ENCODE results near the gene NFYB.
"Not testable (repeated sequence)": the region's sequence is repeated elsewhere in the genome, so short reads cannot be mapped to it uniquely, and the experiment has no call there.

The NFYB gene

DNA sequence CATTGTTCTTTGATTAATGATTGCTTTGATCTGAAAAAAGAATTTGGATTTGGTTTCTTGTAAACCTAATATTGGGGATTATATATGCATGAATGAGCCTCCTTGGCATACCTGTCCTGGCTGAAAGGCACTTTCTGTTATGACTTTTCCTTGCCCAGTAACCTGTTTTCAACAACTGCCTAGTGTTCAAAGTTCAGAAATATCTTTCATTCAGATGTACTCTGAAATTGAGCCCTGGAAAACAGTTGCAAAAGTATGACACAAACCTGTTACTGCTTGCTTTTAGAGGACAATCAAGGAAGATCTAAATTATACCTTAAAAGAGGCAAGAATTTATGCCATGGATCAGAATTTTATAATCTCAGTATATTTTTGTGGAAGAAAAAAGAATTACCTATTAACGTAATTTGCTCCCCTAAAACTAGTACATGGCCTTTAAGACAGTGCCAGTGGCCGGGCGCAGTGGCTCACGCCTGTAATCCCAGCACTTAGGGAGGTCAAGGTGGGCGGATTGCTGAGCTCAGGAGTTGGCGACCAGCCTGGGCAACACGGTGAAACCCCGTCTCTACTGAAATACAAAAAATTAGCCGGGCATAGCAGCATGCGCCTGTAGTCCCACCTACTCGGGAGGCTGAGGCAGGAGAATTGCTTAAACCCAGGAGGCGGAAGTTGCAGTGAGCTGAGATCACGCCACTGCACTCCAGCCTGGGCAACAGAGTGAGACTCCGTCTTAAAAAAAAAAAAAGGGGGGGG lies 23.0 kb downstream of the NFYB start:
- not testable (repeated sequence) for DNase-seq

DNA sequence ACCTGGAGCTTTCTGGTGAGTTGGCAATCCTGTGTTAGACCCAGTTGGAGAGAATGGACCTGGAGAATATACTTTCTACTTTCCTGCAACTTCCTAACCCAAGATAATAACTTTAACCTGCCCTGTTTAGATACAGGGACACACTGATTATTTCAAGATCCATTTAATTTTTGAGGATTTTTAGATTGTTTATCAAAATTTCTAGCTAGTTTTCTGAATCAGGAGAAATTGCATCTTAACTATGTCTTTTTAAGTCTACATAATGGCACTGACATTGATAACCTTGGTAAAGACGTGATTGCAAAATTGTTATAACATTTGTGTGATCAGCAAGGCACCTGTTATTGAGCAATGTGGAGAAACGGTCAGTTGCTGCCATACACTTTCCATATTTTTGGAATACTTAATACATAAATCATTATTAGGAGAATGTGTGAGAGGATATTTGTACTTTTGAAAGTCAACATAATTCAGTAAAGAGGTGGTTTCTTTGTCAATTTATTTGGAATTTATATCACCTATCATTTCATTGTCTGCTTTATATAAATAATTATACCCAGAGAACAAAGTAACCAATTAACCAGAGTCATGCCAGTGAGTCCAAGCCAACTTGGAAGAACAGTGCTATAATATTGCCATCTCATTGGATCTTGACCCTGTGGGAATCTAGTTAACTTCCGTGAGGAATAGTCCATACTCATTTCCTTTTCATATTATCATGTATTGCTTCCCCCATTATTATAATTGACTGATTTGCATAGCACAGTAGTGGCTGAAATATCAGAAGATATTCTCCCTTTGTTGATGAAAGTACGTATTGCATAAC lies 28.4 kb downstream of the NFYB start:
- DNase-seq = no peak

DNA sequence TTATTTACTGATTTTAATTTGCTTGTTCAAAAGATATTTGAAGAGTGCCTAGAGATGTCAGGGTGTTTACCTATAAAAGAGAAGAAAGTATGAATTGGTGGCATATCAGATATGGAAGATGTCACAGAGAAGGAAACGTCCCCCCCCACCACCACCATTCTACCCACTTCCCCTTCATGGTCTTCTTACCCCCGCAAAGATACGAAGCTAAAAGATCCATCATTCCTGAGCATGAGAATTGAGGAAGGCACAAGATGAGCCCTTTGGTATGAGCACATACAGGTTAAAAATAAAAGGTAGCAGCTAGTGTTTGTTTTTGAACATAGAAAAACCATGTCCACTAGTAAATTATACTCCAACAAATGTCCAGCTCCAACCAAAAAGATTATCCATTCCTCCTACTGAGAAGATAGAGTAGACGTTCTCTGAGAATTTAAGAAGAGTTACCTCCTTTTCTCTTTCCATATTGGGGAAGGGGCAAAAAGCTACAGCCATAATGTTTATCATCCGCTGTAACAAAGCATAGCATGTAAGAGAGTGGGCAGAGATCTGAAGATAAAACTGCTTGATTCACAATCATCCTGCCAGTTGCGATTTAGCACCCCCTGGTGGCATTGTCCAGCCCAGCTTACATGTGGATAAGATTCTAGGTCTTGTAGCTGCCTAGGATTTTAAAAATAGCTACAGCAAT lies 29.1 kb downstream of the NFYB start:
- DNase-seq = peak; percentile 77

DNA sequence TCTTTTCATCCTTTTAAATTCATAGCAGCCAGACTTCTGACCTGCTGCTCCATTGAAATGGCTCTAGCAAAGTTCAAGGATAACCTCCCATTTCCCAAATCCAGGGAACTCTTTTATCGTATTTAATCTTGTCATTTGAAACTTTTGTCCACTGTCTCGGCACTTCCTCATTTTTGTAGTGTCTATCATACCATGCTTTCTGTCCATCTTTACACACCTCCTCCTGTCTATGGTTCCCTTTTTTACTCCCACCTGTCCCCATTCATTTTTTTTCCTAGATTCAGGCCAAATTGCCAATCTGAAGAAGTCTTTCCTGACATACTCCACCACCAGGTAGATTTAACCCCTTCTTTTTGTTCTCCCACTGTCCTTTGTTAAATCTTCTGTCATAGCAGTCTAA lies 31.0 kb downstream of the NFYB start:
- DNase-seq = no peak

DNA sequence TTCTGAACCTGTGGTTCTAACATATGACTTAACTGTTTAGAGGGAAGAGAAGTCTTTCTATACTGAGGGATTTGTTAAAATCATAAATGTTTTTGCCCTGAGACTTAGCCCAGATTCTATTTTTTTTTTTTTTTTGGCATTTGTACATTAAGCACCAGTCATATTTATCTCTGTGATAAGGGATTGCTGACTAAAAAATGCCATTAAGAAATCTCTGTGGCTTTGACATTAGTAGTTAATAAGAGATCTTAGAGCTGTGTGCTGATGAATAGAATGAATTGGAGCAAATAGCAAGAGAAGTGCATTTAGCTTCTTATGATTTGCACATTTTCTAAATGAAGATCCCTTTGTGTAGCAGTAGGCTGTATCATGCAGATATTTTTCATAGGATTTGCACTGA lies 32.5 kb downstream of the NFYB start:
- no peak for DNase-seq

DNA sequence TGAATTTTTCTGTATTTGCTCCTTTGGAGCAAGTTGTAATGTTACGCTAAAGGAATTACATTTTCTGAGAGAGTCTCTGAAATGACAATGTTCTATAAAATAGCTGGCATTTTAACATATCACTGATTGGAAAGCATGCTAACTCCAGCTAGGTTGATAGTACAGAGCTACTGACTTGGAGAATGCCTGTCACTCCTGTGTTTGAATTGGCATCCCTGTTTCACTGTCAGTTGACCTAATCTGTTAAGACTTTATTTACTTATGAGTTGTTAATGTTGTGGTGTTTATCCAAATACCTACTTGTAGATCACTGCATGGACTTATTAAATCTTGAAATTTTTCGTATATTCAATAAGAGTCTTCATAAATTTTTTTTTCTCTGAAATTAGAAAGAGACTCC lies 40.1 kb downstream of the NFYB start:
- no peak for DNase-seq

DNA sequence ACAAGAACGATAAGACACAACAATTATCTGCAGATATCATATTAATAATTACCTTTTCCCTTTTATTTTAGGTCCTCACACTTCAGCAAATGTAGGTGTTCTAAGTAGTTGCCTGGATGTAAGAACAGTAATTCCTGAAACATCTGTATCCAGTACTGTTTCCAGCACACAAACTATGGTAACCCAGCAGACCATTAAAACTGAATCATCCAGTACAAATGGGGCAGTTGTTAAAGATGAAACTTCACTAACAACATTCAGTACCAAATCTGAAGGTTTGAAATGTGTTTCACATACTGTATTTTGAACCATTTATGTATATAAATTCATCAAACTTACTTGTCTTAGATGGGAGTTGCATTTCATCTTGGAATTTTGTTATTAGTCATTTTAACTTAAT lies 42.7 kb downstream of the NFYB start:
- DNase-seq = no peak

DNA sequence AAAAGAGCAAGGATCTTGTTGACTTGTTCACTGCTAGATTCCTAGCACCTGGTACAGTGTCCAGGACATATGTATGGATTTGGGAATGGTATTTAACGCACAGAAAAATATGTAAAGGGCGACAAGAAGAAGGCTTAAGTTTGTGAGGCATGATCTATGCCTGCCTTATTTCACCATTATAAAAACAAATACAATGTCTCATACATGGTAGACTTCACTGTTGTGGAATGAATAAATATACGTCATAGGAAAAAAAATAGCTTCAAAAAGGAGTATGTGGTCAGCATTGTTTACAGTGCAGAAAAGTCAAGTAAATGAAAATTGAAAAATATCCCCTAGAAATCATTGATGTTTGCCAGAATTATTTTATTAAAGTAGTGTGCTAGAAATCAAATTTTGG lies 43.7 kb downstream of the NFYB start:
- DNase-seq = no peak

DNA sequence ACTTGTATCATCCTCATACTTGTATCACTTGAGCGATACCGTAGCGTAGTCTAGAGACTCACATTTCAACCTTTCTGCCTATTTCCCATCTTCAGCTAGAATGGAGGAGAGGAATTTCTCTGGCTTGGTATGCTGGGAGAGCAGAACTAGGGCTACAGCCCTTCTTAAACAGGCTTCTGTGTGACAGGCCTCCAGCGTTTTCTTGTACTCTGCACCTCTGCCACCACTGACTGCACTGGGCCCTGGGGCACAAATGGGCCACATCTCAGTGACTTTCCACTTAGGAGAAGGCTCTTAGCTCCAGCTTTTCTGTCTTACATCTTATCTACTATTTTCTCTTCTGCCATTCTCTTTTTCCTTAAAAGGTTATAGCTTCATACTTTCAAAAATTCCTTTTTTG lies 46.9 kb downstream of the NFYB start:
- no peak for DNase-seq

DNA sequence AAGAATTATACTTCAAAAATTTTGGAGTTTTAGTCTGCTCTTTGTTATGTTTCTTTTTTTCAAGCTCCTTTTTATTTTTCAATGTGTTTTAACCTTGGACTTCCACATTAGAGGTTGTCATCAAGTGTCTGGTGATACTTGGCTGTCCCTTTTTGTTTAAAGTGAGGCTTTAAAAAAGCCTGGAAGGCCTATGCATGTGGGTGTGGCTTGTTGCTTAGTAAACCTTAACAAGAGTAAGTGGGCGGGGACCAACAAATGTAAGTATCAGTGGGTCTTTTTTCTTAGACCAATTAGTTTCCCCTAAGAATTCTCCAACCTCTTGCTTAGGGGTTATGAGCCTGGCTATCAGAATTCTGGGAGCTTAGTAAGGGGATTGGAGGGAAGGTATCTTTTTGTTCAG lies 47.3 kb downstream of the NFYB start:
- DNase-seq = no peak

DNA sequence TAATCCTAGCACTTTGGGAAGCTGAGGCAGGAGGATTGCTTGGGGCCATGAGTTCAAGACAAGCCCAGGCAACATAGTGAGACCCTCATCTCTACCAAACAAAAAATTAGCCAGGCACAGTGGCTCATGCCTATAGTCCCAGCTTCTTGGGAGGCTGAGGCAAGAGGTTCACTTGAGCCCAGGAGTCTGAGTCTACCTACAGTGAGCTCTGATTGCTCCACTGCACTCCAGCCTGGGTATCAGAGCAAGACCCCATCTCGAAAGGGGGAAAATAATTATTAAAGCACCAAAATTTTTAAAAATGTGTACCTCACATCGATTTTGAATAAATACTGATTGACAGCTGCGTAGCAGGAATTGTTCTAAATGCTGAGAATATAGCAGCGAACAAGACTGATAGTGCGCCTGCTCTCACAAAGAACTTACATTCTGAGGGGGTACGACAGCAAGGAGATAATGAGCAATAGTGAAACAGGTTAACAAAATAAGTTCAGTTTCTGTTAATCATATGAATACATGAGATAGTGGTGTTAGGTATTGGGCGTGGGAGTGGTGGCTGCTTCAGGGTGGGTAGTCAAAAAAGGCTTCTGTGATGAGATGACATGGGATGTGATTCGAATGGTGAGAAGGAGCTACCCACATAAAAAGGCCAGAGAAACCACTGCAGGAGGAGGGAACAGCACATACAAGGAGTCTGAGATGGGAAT lies 54.1 kb downstream of the NFYB start:
- DNase-seq = no peak

DNA sequence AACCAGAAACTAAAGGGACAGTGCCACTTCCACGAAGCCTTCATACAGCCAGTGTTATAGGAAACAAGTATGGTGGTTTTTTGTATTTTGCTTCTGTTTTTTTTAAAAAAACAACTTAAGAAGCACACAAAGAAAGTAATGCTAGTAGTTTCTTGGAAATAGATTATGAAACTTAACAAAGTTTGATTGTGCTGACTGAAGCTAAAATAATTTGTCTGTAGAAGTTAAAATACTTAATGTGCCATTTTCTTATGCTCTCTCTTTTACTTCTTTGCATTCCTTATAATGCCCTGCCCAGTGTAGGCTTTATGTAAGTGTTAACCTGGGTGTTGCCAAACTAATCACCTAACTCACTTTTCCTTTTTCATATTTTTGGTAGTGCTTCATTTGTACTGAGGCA lies 57.2 kb downstream of the NFYB start:
- no peak for DNase-seq

DNA sequence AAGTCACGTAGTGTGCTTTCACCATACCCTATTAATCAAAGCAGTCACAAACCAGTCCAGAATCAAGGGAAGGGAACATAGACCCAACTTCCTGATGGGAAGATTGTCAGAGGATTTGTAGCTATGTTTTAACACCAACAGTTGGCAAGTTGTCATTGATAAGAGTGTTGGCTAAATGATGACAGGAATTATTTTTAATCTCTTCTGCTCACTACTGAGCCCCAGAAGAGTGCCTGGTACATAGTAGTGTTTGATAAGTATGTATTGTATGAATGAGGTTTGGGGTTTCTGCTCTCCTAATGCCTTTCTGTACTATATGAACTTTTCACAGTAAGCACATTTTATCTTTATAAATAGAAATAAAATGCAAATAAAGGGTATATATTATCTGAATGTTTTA lies 59.0 kb downstream of the NFYB start:
- no peak for DNase-seq

DNA sequence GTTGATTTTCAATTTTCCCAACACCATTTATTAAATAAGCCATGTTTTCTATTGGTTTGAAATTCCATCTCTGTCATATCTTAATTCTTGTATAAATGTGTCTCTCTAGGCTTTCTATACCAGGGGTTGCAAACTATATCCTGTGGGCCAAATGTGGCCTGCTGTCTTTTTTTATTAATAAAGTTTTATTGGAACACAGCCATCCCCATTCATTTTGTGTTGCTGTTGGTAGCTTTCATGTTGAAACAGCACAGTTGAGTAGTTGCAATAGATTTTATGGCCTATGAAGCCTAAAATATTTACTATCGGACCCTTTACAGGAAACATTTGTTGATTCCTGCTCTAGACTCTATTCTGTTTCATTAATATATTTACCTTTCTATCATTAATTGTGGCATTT lies 64.3 kb downstream of the NFYB start:
- DNase-seq = no peak

DNA sequence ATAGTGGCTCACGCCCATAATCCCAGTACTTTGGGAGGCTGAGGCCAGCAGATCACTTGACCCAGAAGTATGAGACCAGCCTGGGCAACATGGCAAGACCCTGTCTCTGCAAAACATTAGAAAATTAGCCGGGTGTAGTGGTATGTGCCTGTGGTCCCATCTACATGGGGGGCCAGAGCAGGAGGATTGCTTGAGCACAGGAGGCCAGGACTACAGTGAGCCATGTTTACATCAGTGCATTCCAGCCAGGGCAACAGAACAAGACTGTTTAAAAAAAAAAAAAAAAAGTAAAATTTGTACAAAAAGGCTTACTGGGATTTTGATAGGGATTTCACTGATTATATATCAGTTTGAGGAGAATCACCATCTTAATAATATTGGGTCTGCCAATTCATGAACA lies 65.9 kb downstream of the NFYB start:
- no peak for DNase-seq

All from NCI-H1436 (cell line).